DND-41 (cell line): Measurements from ENCODE around the gene ULBP1.
"Not testable (repeated sequence)": the region's sequence is repeated elsewhere in the genome, so short reads cannot be mapped to it uniquely, and the experiment has no call there.

Experiments used
- ATAC-seq: fragments of 200-7000 bp; cut with Tn5 transposase; 3 replicates; pipeline ENCODE4 v1.9.1; 2021; ENCODE audit warnings: low read depth; ENCODE audit not compliant: insufficient read depth
- DNase-seq: peaks from one replicate; pipeline ENCODE4 v3.0.0-alpha.2; 2020
- H2AFZ ChIP-seq: 2 replicates; pipeline ENCODE4 v1.6.0; 2012; ENCODE audit warnings: low read depth, low read length
- H3K27ac ChIP-seq: 2 replicates; pipeline ENCODE4 v1.5.1; 2012; ENCODE audit warnings: low read length, inconsistent platforms
- H3K27me3 ChIP-seq: fragments of 200-600 bp; sonication (generic); 2 replicates; pipeline ENCODE4 v1.6.0; 2012; ENCODE audit warnings: low read length, mild to moderate bottlenecking, inconsistent platforms; ENCODE audit not compliant: insufficient read depth, poor library complexity
- H3K36me3 ChIP-seq: 2 replicates; pipeline ENCODE4 v1.5.1; 2012; ENCODE audit warnings: low read length, inconsistent platforms; ENCODE audit not compliant: insufficient read depth
- H3K4me1 ChIP-seq: 2 replicates; pipeline ENCODE4 v1.5.1; 2012; ENCODE audit warnings: mild to moderate bottlenecking, low read length; ENCODE audit not compliant: insufficient read depth
- H3K4me2 ChIP-seq: 2 replicates; pipeline ENCODE4 v1.6.0; 2012; ENCODE audit warnings: mild to moderate bottlenecking, moderate library complexity, low read length, inconsistent platforms; ENCODE audit not compliant: insufficient read depth
- H3K4me3 ChIP-seq, 2 experiments: fragments of 200-600 bp in 1 of 2; shearing (Covaris generic) in 1 of 2; 2 replicates each; pipeline ENCODE4 v1.5.1; 2012 to 2016; ENCODE audit warnings: inconsistent platforms in 2 of 2, low read length in 2 of 2, mild to moderate bottlenecking in 2 of 2, low read depth in 1 of 2, moderate library complexity in 1 of 2
- H3K79me2 ChIP-seq: 2 replicates; pipeline ENCODE4 v1.6.0; 2012; ENCODE audit warnings: low read length, inconsistent platforms; ENCODE audit not compliant: insufficient read depth
- H3K9ac ChIP-seq: 2 replicates; pipeline ENCODE4 v1.6.0; 2012; ENCODE audit warnings: low read depth, mild to moderate bottlenecking, inconsistent platforms, low read length, moderate library complexity
- H3K9me3 ChIP-seq: 2 replicates; pipeline ENCODE4 v1.5.1; 2012; ENCODE audit warnings: low read length, moderate library complexity, mild to moderate bottlenecking, inconsistent platforms; ENCODE audit not compliant: insufficient read depth, severe bottlenecking
- H4K20me1 ChIP-seq: 2 replicates; pipeline ENCODE4 v1.6.0; 2012; ENCODE audit warnings: low read length; ENCODE audit not compliant: insufficient read depth
- CTCF ChIP-seq: IDR thresholded peaks from 2 replicates; pipeline ENCODE4 v1.5.1; 2012; ENCODE audit warnings: borderline replicate concordance, low read length, moderate library complexity, mild to moderate bottlenecking; ENCODE audit not compliant: poor library complexity, severe bottlenecking; ENCODE audit errors: extremely low read depth
- EZH2 ChIP-seq: IDR thresholded peaks from 3 replicates; pipeline ENCODE4 v1.6.1; 2012; ENCODE audit warnings: borderline replicate concordance, low read depth, mild to moderate bottlenecking, moderate library complexity, low read length, inconsistent platforms; ENCODE audit not compliant: severe bottlenecking

The ULBP1 gene

GRCh38 chr6:149967591-149967990, 3.8 kb downstream of the ULBP1 start:
- Histone ChIP-seq H2AFZ (no peak overlapping the region), H3K27me3 (no peaks in the 10 kb centered on the region), H3K36me3 (no peaks in the 10 kb centered on the region), H3K27ac (no peak overlapping the region), H3K4me1 (peaks cover 19% of the 10 kb centered on the region), H3K9ac (no peak overlapping the region), H4K20me1 (no peaks in the 10 kb centered on the region), H3K4me3 (no peak overlapping the region), H3K9me3 (peaks cover 8% of the 10 kb centered on the region), H3K4me2 (no peak overlapping the region), H3K79me2 (no peaks in the 10 kb centered on the region)
- no peak for TF ChIP-seq CTCF
- TF ChIP-seq EZH2 = no peak
- no peak for ATAC-seq
- no peak for DNase-seq

GRCh38 chr6:149967999-149968398, 4.3 kb downstream of the ULBP1 start:
- not testable (repeated sequence) for H3K79me2 ChIP-seq, H4K20me1 ChIP-seq, H3K27me3 ChIP-seq, H3K27ac ChIP-seq, H3K4me2 ChIP-seq, H3K9ac ChIP-seq, DNase-seq, H3K4me3 ChIP-seq, H3K36me3 ChIP-seq, ATAC-seq, H2AFZ ChIP-seq, H3K9me3 ChIP-seq
- peaks cover 16% of the 10 kb centered on the region for H3K4me1 ChIP-seq

GRCh38 chr6:149968909-149969308, 5.2 kb downstream of the ULBP1 start:
- not testable (repeated sequence) for H3K4me2 ChIP-seq, ATAC-seq, H3K27ac ChIP-seq, H3K4me1 ChIP-seq, DNase-seq, H4K20me1 ChIP-seq, H3K79me2 ChIP-seq, H2AFZ ChIP-seq, H3K4me3 ChIP-seq, H3K9ac ChIP-seq, H3K9me3 ChIP-seq, H3K36me3 ChIP-seq, H3K27me3 ChIP-seq

GRCh38 chr6:149969635-149970034, 5.9 kb downstream of the ULBP1 start:
- Histone ChIP-seq H4K20me1 (no peaks in the 10 kb centered on the region), H3K4me1 (peaks cover under 1% of the 10 kb centered on the region; the same call in 1 of the 2 replicates), H3K79me2 (no peaks in the 10 kb centered on the region), H3K4me3 (no peak overlapping the region), H3K4me2 (no peak overlapping the region), H3K27ac (no peak overlapping the region), H3K27me3 (no peaks in the 10 kb centered on the region), H3K9ac (no peak overlapping the region), H2AFZ (no peak overlapping the region), H3K9me3 (peaks cover 2% of the 10 kb centered on the region), H3K36me3 (no peaks in the 10 kb centered on the region)
- TF ChIP-seq EZH2 (no peak), CTCF (no peak)
- no peak for ATAC-seq
- no peak for DNase-seq

GRCh38 chr6:149974394-149974793, 10.7 kb downstream of the ULBP1 start:
- H3K4me2 ChIP-seq, H3K27ac ChIP-seq, H3K9ac ChIP-seq, H3K4me3 ChIP-seq, H3K36me3 ChIP-seq, H3K27me3 ChIP-seq, H2AFZ ChIP-seq, H4K20me1 ChIP-seq, H3K79me2 ChIP-seq, H3K4me1 ChIP-seq, H3K9me3 ChIP-seq, DNase-seq: not testable (repeated sequence)
- peak; percentile 62 for ATAC-seq
